ENCODE results near the gene SETD5. TPM values are rescaled to one million over a fixed set of nuclear protein-coding genes. Genes with fewer than 3 reads are reported as not detected.

Gene SETD5
- total RNA-seq, 1 experiment from 2014 or later: 111 TPM

DNA sequence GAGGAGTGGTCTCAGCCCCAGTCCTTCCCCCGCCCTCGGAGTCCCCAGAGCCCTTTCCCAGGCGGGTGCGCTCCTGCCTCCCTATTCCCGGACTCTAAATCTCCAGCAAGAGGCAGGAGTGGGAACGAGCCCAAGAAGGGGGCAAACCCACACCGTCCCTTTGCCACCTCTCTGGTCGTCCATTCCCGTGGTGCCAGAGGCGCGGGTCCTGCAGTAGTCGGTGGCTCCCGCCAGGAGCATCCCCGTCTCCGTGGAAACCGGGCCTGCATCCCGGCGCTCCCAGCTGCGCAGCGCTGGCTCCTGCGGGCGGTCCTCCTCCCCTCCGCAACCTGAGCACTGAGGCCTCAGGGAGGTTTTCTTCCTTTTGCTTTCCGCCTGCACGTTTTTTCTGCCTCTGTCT lies 111.4 kb downstream of the SETD5 start:
- H3K9me3 ChIP-seq (ENCODE audit: low read length): no peaks in the 10 kb centered on the region
- DNase-seq: no peak
- no peaks in the 10 kb centered on the region for H4K20me1 ChIP-seq (ENCODE audit: insufficient read depth, low read depth, low read length)
- H3K9me2 ChIP-seq (replicated peaks; ENCODE audit: insufficient read depth, low read length): no peaks in the 10 kb centered on the region
- H3K9ac ChIP-seq (ENCODE audit: low read length): no peak overlapping the region
- no peak overlapping the region for H2AFZ ChIP-seq (ENCODE audit: low read length)
- peaks cover 4% of the 10 kb centered on the region; the same call in 1 of the 2 replicates for H3K4me1 ChIP-seq (ENCODE audit: low read length)
- no peak overlapping the region for H3K4me3 ChIP-seq (ENCODE audit: low read length)
- H3K79me2 ChIP-seq (ENCODE audit: low read length): no peaks in the 10 kb centered on the region
- no peak overlapping the region for H3K27ac ChIP-seq (ENCODE audit: low read length)
- H3K27me3 ChIP-seq (ENCODE audit: low read length): no peaks in the 10 kb centered on the region
- H3K4me2 ChIP-seq (ENCODE audit: low read depth, low read length, poor library complexity, severe bottlenecking): no peak overlapping the region
- no peaks in the 10 kb centered on the region for H3K36me3 ChIP-seq (ENCODE audit: insufficient read depth, low read length)

DNA sequence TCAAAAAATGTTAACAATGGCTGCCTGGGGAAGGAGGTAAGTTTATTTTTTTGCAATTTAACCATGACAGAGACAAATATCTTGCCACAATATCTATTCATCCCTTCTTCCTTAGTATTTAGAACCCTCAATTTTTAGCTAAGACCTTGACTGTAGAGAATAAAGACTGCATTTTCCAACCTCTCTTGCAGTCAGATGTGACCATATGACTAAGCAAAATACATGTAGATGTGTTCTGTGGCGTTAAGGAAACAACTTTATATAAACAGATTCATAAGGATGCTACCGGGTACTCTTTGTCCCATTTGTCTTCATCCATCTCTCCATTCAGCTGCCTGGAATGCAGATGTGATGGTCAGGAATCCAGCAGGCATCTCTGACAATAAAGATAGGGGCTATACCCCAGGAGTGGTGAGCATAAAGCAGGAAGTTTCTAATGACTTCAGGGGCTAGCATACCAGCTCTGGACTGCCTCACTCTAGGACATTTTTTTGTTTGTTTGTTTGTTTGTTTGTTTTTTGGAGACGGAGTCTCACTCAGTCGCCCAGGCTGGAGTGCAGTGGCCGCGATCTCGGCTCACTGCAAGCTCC lies 115.1 kb downstream of the SETD5 start:
- no peaks in the 10 kb centered on the region for H3K36me3 ChIP-seq (ENCODE audit: insufficient read depth, low read length)
- no peak for DNase-seq
- no peaks in the 10 kb centered on the region for H3K79me2 ChIP-seq (ENCODE audit: low read length)
- no peak overlapping the region for H3K4me3 ChIP-seq (ENCODE audit: low read length)
- H3K4me1 ChIP-seq (ENCODE audit: low read length): no peaks in the 10 kb centered on the region
- no peaks in the 10 kb centered on the region for H3K9me3 ChIP-seq (ENCODE audit: low read length)
- H3K4me2 ChIP-seq (ENCODE audit: low read depth, low read length, poor library complexity, severe bottlenecking): no peak overlapping the region
- H3K27me3 ChIP-seq (ENCODE audit: low read length): no peaks in the 10 kb centered on the region
- no peaks in the 10 kb centered on the region for H4K20me1 ChIP-seq (ENCODE audit: insufficient read depth, low read depth, low read length)
- no peak overlapping the region for H3K27ac ChIP-seq (ENCODE audit: low read length)
- H2AFZ ChIP-seq (ENCODE audit: low read length): no peak overlapping the region
- no peaks in the 10 kb centered on the region for H3K9me2 ChIP-seq (replicated peaks; ENCODE audit: insufficient read depth, low read length)
- no peak overlapping the region for H3K9ac ChIP-seq (ENCODE audit: low read length)

DNA sequence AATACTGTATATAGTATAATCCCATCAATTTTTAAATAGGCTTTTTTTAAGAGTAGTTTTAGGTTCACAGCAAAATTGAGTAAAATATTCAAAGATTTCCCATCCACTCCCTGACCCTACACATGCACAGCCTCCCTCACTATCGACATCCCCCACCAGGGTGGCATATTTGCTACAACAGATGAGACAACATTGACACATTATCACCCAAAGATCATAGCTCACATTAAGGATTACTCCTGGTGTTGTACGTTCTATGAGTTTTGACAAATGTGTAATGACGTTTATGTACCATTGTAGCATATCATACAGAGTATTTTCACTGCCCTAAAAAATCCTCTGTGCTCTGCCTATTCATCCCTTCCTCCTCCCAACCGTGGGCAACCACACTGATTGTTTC lies 116.9 kb downstream of the SETD5 start:
- no peak overlapping the region for H3K9ac ChIP-seq (ENCODE audit: low read length)
- no peaks in the 10 kb centered on the region for H4K20me1 ChIP-seq (ENCODE audit: insufficient read depth, low read depth, low read length)
- H3K9me3 ChIP-seq (ENCODE audit: low read length): no peaks in the 10 kb centered on the region
- no peak overlapping the region for H3K27ac ChIP-seq (ENCODE audit: low read length)
- H3K9me2 ChIP-seq (replicated peaks; ENCODE audit: insufficient read depth, low read length): no peaks in the 10 kb centered on the region
- H3K4me1 ChIP-seq (ENCODE audit: low read length): no peaks in the 10 kb centered on the region
- no peaks in the 10 kb centered on the region for H3K27me3 ChIP-seq (ENCODE audit: low read length)
- no peak overlapping the region for H3K4me2 ChIP-seq (ENCODE audit: low read depth, low read length, poor library complexity, severe bottlenecking)
- DNase-seq: no peak
- H2AFZ ChIP-seq (ENCODE audit: low read length): no peak overlapping the region
- no peak overlapping the region for H3K4me3 ChIP-seq (ENCODE audit: low read length)
- no peaks in the 10 kb centered on the region for H3K79me2 ChIP-seq (ENCODE audit: low read length)
- H3K36me3 ChIP-seq (ENCODE audit: insufficient read depth, low read length): no peaks in the 10 kb centered on the region

- no peak for DNase-seq
- Histone ChIP-seq H3K36me3 (ENCODE audit: insufficient read depth, low read length) (no peaks in the 10 kb centered on the region), H3K27me3 (ENCODE audit: low read length) (no peaks in the 10 kb centered on the region), H4K20me1 (ENCODE audit: insufficient read depth, low read depth, low read length) (no peaks in the 10 kb centered on the region), H3K4me3 (ENCODE audit: low read length) (no peak overlapping the region), H3K9me2 (replicated peaks; ENCODE audit: insufficient read depth, low read length) (no peaks in the 10 kb centered on the region), H3K4me2 (ENCODE audit: low read depth, low read length, poor library complexity, severe bottlenecking) (no peak overlapping the region), H3K27ac (ENCODE audit: low read length) (no peak overlapping the region), H2AFZ (ENCODE audit: low read length) (no peak overlapping the region), H3K4me1 (ENCODE audit: low read length) (no peaks in the 10 kb centered on the region), H3K79me2 (ENCODE audit: low read length) (no peaks in the 10 kb centered on the region), H3K9me3 (ENCODE audit: low read length) (no peaks in the 10 kb centered on the region), H3K9ac (ENCODE audit: low read length) (no peak overlapping the region)
Measured at GRCh38 chr3:9514956-9515355, 117.5 kb downstream of the SETD5 start.

DNA sequence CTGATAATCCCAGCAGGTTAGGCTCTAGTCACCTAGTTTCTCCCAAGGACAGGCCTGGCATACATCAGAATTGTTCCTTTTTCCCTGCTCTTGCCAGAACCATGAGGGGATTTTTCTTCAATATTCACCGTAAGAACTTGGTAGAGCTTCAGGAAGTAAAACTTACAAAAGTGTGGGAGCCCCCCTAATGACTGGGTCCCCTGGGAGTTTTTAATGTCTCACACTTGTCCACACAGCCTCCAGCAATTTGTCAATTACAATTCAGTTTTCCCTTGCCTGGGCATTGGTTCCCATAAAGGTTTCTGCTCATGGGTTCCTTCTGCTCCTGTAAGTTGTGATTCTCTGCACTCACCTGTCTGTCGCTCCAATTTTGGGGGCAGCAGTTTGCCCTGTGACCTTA lies 127.7 kb downstream of the SETD5 start:
- H3K9ac ChIP-seq (ENCODE audit: low read length): no peak overlapping the region
- no peak overlapping the region for H3K4me3 ChIP-seq (ENCODE audit: low read length)
- no peaks in the 10 kb centered on the region for H3K79me2 ChIP-seq (ENCODE audit: low read length)
- no peak for DNase-seq
- no peaks in the 10 kb centered on the region for H3K27me3 ChIP-seq (ENCODE audit: low read length)
- no peaks in the 10 kb centered on the region for H3K9me2 ChIP-seq (replicated peaks; ENCODE audit: insufficient read depth, low read length)
- no peak overlapping the region for H2AFZ ChIP-seq (ENCODE audit: low read length)
- H3K9me3 ChIP-seq (ENCODE audit: low read length): no peaks in the 10 kb centered on the region
- no peak overlapping the region for H3K27ac ChIP-seq (ENCODE audit: low read length)
- H3K36me3 ChIP-seq (ENCODE audit: insufficient read depth, low read length): no peaks in the 10 kb centered on the region
- H3K4me1 ChIP-seq (ENCODE audit: low read length): no peaks in the 10 kb centered on the region
- H4K20me1 ChIP-seq (ENCODE audit: insufficient read depth, low read depth, low read length): no peaks in the 10 kb centered on the region
- H3K4me2 ChIP-seq (ENCODE audit: low read depth, low read length, poor library complexity, severe bottlenecking): no peak overlapping the region

Other genes with a start within 250 kb of the SETD5 start
- gene SRGAP3, start 148.0 kb upstream of the SETD5 start, total RNA-seq (2014; rRNA removed; shearing (Covaris generic); ENCODE audit: low replicate concordance): 1.3 and 1.7 TPM in 2 replicates
- 28.2 and 50.4 TPM in 2 replicates for gene THUMPD3, start 34.6 kb upstream of the SETD5 start, total RNA-seq (2014; rRNA removed; shearing (Covaris generic); ENCODE audit: low replicate concordance)
- not detected in 2 replicates for gene LHFPL4, start 156.2 kb downstream of the SETD5 start, total RNA-seq (2014; rRNA removed; shearing (Covaris generic); ENCODE audit: low replicate concordance)